Activated CD8-positive, alpha-beta memory T cell treated with anti-CD3 and anti-CD28 coated beads, Interleukin-2, amount 50 U/mL, for 24 hours (primary cell): ENCODE measurements around the gene EIF2D.
"Not testable (repeated sequence)": the region's sequence is repeated elsewhere in the genome, so short reads cannot be mapped to it uniquely, and the experiment has no call there.

Source experiments
- DNase-seq: peaks from one replicate; pipeline ENCODE4 v3.0.0-alpha.2; 2020; ENCODE audit errors: extremely low read depth

EIF2D gene

GRCh38 chr1:206635978-206636345 lies 23.7 kb upstream of the EIF2D start:
- no peak for DNase-seq

- peak; percentile 78 for DNase-seq
Observed at GRCh38 chr1:206635080-206635977, 23.1 kb upstream of the EIF2D start, which contains the start of gene DYRK3. Gene DYRK3 (plus strand): TSS chr1:206635536. CDS start chr1:206635704, 168 bp downstream.

- no peak for DNase-seq
Observed at GRCh38 chr1:206634365-206635079, 22.3 kb upstream of the EIF2D start.

GRCh38 chr1:206633708-206634121 lies 21.4 kb upstream of the EIF2D start:
- DNase-seq = no peak

- DNase-seq = no peak
Observed at GRCh38 chr1:206631085-206631509, 18.8 kb upstream of the EIF2D start.

GRCh38 chr1:206628916-206629315 lies 16.7 kb upstream of the EIF2D start:
- no peak for DNase-seq

GRCh38 chr1:206626396-206626795 lies 14.1 kb upstream of the EIF2D start:
- not testable (repeated sequence) for DNase-seq

GRCh38 chr1:206609229-206609991 lies 2.9 kb downstream of the EIF2D start:
- no peak for DNase-seq

- DNase-seq = peak; percentile 23
Observed at GRCh38 chr1:206608108-206608698, 4.1 kb downstream of the EIF2D start.

- DNase-seq = no peak
Observed at GRCh38 chr1:206606867-206607266, 5.4 kb downstream of the EIF2D start.

GRCh38 chr1:206604861-206605260 lies 7.4 kb downstream of the EIF2D start:
- DNase-seq = no peak

GRCh38 chr1:206600527-206600926 lies 11.7 kb downstream of the EIF2D start:
- no peak for DNase-seq

GRCh38 chr1:206596319-206596666 lies 16.0 kb downstream of the EIF2D start:
- no peak for DNase-seq

GRCh38 chr1:206595581-206596318 lies 16.5 kb downstream of the EIF2D start:
- no peak for DNase-seq

- no peak for DNase-seq
Observed at GRCh38 chr1:206593351-206593925, 18.8 kb downstream of the EIF2D start.

- no peak for DNase-seq
Observed at GRCh38 chr1:206591696-206592095, 20.6 kb downstream of the EIF2D start.

GRCh38 chr1:206591226-206591625 lies 21.0 kb downstream of the EIF2D start:
- DNase-seq = no peak

- DNase-seq = peak; percentile 49
Observed at GRCh38 chr1:206590025-206590758, 22.1 kb downstream of the EIF2D start.

- no peak for DNase-seq
Observed at GRCh38 chr1:206589206-206589605, 23.1 kb downstream of the EIF2D start.

GRCh38 chr1:206588492-206588891 lies 23.8 kb downstream of the EIF2D start:
- DNase-seq = no peak
